ENCODE measurements around the gene LRRC15.

Gene LRRC15

GRCh38 chr3:194386066-194386465 lies 16.5 kb upstream of the LRRC15 start:
- no peak for DNase-seq (ENCODE audit: low read depth, low spot score)

DNA sequence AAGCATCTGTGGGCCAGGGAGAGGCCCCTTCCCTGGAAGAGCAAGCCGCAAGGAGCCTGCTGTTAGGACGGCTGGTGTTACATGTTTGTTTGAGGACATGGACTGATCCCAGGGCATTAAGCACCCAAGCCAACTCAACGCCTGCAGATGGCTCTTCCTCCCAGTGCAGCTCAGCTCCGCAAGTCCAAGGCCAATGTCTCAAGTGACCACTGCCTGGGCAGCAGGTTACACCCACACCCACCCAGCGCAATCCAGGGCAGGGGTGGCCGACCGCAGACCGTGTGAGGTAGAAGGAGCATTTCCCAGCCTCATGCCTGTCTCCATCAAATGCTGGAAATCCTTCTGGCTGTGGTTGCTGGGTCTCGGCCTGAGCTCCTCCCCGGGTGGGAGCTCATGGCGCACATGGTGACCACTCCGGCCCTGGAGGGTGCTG lies 15.0 kb upstream of the LRRC15 start:
- no peak for DNase-seq (ENCODE audit: low read depth, low spot score)

DNA sequence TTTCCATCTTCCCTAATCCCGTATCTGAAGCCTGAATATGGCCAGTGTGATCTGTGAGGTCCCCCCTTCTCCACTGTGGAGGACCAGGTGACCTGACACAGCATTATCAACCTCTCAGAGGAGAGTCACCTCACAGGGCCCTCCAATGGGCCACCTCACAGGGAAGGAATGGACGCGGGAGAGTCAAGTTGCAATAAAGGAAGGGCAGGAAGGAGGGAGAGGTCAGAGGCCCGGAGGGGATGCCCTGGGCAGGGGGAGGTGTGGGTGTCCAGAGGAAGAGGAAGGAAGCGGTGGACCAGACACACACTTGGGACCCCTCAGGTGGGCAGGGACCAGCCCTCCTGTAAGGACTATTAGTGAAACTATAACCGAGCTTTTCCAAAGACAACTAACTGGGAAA lies 14.6 kb upstream of the LRRC15 start:
- DNase-seq (ENCODE audit: low read depth, low spot score) = no peak

DNA sequence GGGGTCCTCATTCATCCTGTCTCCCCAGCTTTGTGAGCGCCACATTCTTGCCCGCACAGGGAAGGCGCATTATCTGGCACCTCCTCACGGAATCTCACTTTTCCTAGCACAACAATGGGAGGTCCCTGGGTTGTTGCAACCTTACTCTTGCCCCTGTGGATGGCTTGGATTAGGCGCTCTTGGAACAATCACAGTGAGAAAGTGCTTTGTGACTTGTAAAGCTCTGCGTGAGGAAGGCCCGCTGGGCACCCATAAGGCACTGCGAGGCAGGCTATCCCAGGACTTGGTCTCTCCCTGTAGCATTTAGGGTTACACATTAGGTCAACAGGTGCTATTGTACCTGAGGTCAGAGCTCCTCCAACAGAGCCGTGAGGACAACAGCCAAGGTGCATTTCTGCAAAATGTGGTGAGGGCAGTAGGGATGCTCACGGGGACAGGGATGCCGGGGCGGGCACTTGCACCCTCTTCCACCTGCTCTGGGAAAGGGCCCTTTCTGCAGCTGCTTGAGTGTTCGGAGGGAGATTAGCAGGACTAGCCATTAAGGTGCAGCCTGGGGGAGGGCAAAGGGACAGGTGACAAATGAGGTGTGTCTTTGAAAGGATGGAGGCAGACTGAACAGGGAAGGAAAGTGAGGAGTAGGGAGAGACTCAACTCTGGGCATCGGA lies 13.9 kb upstream of the LRRC15 start:
- DNase-seq (ENCODE audit: low read depth, low spot score) = no peak

DNA sequence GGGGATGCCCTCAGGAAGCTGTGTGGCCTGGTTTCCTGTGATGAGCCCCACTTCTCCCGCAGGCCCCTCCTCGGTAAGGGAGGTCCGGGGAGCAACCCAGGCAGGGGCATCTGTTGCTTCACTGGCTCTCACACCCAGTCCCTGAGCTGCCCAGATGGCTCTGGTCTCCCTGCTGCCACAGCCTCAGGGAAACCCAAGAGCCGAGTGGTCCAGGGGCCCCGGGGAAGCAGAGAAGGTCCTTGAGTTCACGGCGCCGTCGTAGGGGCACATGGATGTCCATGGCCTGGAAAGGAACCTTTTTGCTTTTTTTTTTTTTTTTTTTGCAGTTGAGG lies 13.3 kb upstream of the LRRC15 start:
- no peak for DNase-seq (ENCODE audit: low read depth, low spot score)

DNA sequence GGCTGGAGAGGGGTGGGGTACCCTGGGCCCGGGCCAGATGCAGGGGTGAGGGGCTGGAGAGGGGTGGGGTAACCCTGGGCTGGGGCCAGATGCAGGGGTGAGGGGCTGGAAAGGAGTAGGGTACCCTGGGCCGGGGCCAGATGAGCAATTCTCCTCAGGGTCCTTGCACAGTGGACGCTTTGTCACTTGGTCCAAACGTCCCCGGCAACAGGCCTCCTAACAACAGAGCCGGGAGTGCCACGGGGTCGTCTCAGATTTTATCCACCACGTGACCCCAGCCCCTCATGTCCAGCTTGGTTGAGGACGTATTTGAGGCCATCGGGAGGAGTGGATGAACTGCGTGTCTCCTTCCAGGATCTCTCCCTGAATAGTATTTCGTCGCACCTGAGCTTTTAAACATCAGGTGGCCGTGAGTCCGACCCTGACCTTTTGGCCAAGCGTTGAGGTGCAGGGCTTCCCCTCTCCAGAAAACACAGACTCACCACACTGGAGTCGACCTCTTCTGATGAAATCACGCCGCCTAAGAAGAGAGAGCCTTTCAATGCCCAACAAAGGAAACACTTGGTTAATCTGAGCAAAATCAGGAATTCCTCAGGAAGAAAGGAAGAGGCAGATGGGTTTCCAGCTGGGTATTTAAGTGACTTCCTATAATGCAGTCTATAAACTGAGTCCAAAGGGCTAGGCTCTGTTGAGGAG lies 12.8 kb upstream of the LRRC15 start:
- DNase-seq (ENCODE audit: low read depth, low spot score) = no peak

- no peak for DNase-seq (ENCODE audit: low read depth, low spot score)
Measured at GRCh38 chr3:194381460-194381875, 11.9 kb upstream of the LRRC15 start.

- DNase-seq (ENCODE audit: low read depth, low spot score) = no peak
Measured at GRCh38 chr3:194380326-194380725, 10.8 kb upstream of the LRRC15 start.

DNA sequence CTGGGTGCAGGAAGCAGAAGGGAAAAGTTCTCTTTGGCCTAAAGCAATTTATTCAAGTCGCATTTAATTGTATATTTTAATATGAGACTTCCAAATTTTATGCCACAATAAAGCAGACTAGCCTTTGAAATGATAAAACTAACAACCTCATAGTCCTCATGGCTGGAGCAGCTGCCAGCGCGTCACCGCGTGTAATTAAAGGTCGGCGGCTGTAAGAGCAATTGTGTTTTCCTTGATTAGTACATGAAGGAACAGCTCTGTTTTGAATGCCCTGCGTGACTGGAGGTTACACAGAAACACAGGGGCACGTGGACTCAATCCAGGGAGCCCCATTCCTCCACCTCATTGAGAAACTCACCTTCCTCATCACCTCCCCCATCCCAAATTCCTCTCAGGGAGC lies 10.1 kb upstream of the LRRC15 start:
- no peak for DNase-seq (ENCODE audit: low read depth, low spot score)

DNA sequence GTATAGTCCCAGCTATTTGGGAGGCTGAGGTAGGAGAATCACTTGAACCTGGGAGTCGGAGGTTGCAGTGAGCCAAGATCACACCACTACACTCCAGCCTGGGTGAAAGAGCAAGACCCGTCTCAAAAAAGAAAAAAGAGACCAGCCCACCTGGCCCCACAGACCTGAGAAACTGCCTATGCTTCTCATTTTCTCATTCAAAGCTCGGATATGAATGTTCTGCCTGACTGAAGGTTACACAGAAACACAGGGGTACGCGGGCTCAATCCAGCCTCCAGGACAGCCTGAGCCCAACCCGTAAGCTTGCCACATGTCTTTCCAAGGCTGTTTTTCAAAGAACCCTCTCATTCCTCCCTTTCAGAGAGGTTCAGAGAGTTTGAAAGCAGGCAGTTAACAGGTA lies 9.7 kb upstream of the LRRC15 start:
- DNase-seq (ENCODE audit: low read depth, low spot score) = no peak

- no peak for DNase-seq (ENCODE audit: low read depth, low spot score)
Measured at GRCh38 chr3:194377708-194378107, 8.2 kb upstream of the LRRC15 start.

DNA sequence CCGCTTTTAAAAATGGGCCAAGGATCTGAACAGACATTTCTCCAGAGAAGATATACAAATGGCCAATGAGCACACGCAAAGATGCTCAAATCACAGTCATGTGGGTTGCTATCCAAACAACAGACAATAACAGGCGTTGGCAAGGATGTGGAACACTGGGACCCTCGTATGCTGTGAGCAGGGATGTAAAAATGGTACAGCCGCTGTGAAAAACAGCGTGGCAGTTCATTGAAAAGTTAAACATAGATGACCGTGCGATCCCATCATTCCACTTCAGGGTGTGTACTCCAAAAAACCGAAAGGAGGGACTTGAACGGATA lies 6.7 kb upstream of the LRRC15 start:
- no peak for DNase-seq (ENCODE audit: low read depth, low spot score)

DNA sequence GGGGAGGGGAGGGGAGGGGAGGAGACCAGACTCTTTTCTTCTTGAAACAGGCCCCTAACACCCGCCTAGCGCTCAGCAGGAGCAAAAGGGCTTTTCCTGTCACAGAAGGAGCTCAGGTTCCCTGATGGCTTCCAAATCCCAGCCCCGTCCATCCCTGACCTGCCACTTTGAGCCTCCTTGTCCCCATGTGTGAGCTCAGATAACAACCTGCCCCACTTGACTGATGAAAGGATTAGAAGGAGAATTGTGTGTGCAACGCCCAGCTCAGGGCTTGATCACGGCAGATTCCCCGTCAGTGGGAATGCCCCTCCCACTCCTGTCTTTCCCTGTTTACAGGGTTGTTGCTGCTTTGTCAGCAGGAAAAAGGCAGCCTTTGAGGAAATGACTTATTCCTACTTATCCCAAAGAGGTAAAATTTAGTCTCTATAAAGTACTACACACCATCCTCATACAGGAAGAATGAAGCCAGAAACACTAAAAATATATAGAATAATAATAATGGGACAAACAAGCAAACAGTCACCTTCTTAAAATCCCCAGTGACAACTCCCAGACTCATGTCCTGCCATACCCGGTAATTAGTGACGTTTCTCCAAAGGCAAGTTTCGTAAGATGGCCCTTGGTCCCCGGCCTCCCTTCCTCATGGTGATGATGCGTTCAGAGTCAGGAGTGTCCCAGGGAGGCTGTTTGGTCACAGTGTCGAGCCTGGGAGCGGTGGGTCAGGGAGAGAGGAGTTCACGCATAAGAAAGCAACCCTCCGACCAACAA lies 6.1 kb upstream of the LRRC15 start:
- DNase-seq (ENCODE audit: low read depth, low spot score) = no peak

GRCh38 chr3:194374935-194375334 lies 5.4 kb upstream of the LRRC15 start:
- no peak for DNase-seq (ENCODE audit: low read depth, low spot score)

GRCh38 chr3:194373899-194374298 lies 4.4 kb upstream of the LRRC15 start:
- no peak for DNase-seq (ENCODE audit: low read depth, low spot score)

- no peak for DNase-seq (ENCODE audit: low read depth, low spot score)
Measured at GRCh38 chr3:194373028-194373427, 3.5 kb upstream of the LRRC15 start.

- DNase-seq (ENCODE audit: low read depth, low spot score) = no peak
Measured at GRCh38 chr3:194370753-194371152, 1.2 kb upstream of the LRRC15 start.

- DNase-seq (ENCODE audit: low read depth, low spot score) = no peak
Measured at GRCh38 chr3:194368918-194369317, 625 bp downstream of the LRRC15 start.

GRCh38 chr3:194367992-194368841 lies 1.3 kb downstream of the LRRC15 start:
- DNase-seq (ENCODE audit: low read depth, low spot score) = no peak

GRCh38 chr3:194365978-194366490 lies 3.5 kb downstream of the LRRC15 start:
- no peak for DNase-seq (ENCODE audit: low read depth, low spot score)

- no peak for DNase-seq (ENCODE audit: low read depth, low spot score)
Measured at GRCh38 chr3:194365526-194365925, 4.0 kb downstream of the LRRC15 start.
